ENCODE data around the gene MDGA2.

Gene MDGA2

DNA sequence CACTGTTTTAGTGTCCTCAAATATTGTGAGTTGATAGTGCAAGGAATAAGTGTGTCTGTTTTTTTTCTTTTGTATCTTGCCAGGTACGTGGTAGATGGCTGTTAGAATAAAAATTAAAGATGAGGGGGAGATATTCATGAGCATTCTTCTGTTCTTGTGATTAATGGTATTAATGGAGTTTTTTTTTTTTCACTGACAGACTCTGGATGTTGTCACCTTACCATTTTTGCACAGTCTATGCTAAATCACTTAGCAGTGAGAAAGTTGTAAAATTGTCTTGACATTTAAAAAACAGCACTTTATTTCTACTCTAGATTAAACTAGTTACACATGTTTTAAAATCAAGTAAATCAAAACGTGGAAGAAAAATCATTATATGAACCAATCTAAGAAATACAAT, 204.3 kb downstream of the MDGA2 start:
- no peak for DNase-seq (ENCODE audit: low read depth)
- no peak for TF ChIP-seq CTCF (conservative IDR thresholded peaks at IDR 0.05; ENCODE audit: low read depth, low read length)

GRCh38 chr14:47466916-47467315, 208.5 kb downstream of the MDGA2 start:
- no peak for DNase-seq (ENCODE audit: low read depth)
- TF ChIP-seq CTCF (conservative IDR thresholded peaks at IDR 0.05; ENCODE audit: low read depth, low read length), result no peak
- H3K4me3 ChIP-seq (ENCODE audit: low read length), result no peak overlapping the region

More for the DNA sequence above, 204.3 kb downstream of the MDGA2 start:
- H3K4me3 ChIP-seq (ENCODE audit: low read length), result no peak overlapping the region

GRCh38 chr14:47454025-47454424, 221.4 kb downstream of the MDGA2 start:
- H3K4me3 ChIP-seq (ENCODE audit: low read length), result no peak overlapping the region
- no peak for DNase-seq (ENCODE audit: low read depth)

GRCh38 chr14:47447076-47447475, 228.3 kb downstream of the MDGA2 start:
- no peak for TF ChIP-seq CTCF (conservative IDR thresholded peaks at IDR 0.05; ENCODE audit: low read depth, low read length)
- no peak for DNase-seq (ENCODE audit: low read depth)
- no peak overlapping the region for H3K4me3 ChIP-seq (ENCODE audit: low read length)

More at GRCh38 chr14:47454025-47454424, 221.4 kb downstream of the MDGA2 start:
- TF ChIP-seq CTCF (conservative IDR thresholded peaks at IDR 0.05; ENCODE audit: low read depth, low read length), result no peak

DNA sequence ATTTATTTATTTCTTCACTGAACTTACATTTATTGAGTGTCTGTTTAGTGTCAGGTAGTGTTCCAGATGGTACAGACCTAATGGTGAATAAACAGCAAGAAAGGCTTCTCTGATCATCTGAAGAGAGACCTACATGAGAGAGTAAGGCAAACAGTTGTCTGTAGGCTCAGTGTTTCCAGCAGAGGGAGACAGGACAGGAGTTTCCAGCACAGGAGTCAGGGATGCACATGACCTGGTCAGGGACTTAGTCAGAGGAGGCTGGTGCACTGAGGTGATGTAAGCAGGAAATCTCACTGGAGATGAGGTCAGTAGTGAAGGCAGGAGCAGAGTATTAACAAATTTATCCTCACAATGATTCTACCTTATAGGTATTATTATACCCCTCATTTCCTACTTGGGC, 233.2 kb downstream of the MDGA2 start:
- peak; percentile 75 for TF ChIP-seq CTCF (conservative IDR thresholded peaks at IDR 0.05; ENCODE audit: low read depth, low read length)
- DNase-seq (ENCODE audit: low read depth), result peak; percentile 81

GRCh38 chr14:47439953-47440352, 235.5 kb downstream of the MDGA2 start:
- DNase-seq (ENCODE audit: low read depth), result no peak
- no peak for TF ChIP-seq CTCF (conservative IDR thresholded peaks at IDR 0.05; ENCODE audit: low read depth, low read length)

More for the DNA sequence above, 233.2 kb downstream of the MDGA2 start:
- H3K4me3 ChIP-seq (ENCODE audit: low read length), result no peak overlapping the region

GRCh38 chr14:47438650-47439140, 236.7 kb downstream of the MDGA2 start:
- H3K4me3 ChIP-seq (ENCODE audit: low read length), result no peak overlapping the region

More at GRCh38 chr14:47439953-47440352, 235.5 kb downstream of the MDGA2 start:
- H3K4me3 ChIP-seq (ENCODE audit: low read length), result no peak overlapping the region

More at GRCh38 chr14:47438650-47439140, 236.7 kb downstream of the MDGA2 start:
- TF ChIP-seq CTCF (conservative IDR thresholded peaks at IDR 0.05; ENCODE audit: low read depth, low read length), result no peak
- DNase-seq (ENCODE audit: low read depth), result peak; percentile 94
